BJ (cell line): ENCODE data around the gene METTL1. TPM values are rescaled to one million over a fixed set of nuclear protein-coding genes. Genes with fewer than 3 reads are reported as not detected.

Experiments
- CTCF ChIA-PET: fragments of 350-600 bp; formaldehyde crosslinking; extraction: SDS; loops from one replicate; lab custom pipeline; 2021; ENCODE audit warnings: antibody characterized with exemption, inconsistent platforms; lab: Yijun Ruan, JAX
- POLR2A ChIA-PET: fragments of 300-600 bp; sonication (Branson Sonifier 250); formaldehyde crosslinking; extraction: SDS; loops from one replicate; lab custom pipeline; 2021; ENCODE audit warnings: antibody characterized with exemption; lab: Charles Lee
- DNase-seq: peaks from one replicate; pipeline ENCODE4 v3.0.0-alpha.2; 2011; ENCODE audit warnings: low read depth
- H3K27me3 ChIP-seq: 2 replicates; pipeline ENCODE4 v1.6.0; 2011; ENCODE audit warnings: low read length; ENCODE audit not compliant: control insufficient read depth, insufficient read depth
- H3K36me3 ChIP-seq: 2 replicates; pipeline ENCODE4 v1.5.1; 2011; ENCODE audit warnings: low read length; ENCODE audit not compliant: control insufficient read depth, insufficient read depth
- H3K4me3 ChIP-seq: 2 replicates; pipeline ENCODE4 v1.5.1; 2011; ENCODE audit warnings: low read depth, mild to moderate bottlenecking, control low read depth, low read length
- CTCF ChIP-seq: IDR thresholded peaks from 2 replicates; pipeline ENCODE4 v1.5.1; 2011; ENCODE audit warnings: low read depth, mild to moderate bottlenecking, control low read depth, inconsistent platforms, low read length, moderate library complexity; ENCODE audit not compliant: insufficient read depth
- polyA plus RNA-seq: library from polyadenylated mRNA; depleted of rRNA; stranded (reverse); fragments of >200 nt; gene quantifications from 2 replicates; pipeline ENCODE4 v1.2.3, GENCODE V29; 2011

METTL1 gene
- polyA plus RNA-seq, 1 experiment, result 42.8 TPM

DNA sequence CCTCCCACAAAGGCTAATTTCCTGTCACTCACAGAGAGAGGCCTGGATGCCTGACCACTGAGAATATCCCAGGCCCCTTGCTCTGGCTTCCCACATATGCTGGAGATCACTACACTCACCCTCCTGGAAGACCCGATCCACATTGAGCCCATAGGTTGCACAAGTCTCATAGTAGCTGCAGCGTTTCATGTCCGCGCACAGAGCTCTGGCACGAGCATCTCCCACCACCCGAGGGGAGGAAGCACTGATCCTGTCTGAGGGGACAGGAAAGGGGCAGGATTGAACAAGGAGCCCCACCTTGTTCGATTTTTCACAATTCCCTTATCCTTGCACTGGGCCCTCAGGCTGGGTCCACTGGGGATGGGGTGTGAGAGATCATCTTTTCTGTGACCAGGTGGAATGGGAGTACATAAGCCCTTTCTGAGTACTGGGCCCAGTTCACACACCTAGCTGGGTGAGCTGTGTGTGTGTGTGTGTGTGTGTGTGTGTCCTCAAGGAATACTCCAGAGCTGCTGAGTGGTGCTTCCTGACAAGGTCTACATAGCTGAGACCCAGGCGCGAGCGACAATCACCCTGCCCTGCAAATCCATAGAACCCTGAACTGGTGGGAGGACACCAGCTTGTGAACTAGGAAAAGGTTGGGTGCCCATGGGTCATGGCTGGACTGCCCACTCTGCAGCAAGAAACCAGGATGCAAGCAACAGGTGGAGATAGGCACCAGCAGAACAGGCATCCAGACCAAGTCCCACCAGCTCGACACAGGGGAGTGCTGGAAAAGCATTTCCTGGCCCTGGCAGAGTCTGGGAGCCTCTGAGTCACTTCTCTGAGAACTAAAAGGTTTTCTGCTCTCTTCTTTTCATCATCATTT, 38.9 kb downstream of the METTL1 start:
- ChIA-PET POLR2A (no interaction called here), CTCF (interaction anchor here (0.9 to 2.8 kb wide), 3 partner anchors 12 to 171 kb away, joined by 3 to 10 read pairs (median 4); partner anchors contain the start of gene TSPAN31)
- no peaks in the 10 kb centered on the region for H3K36me3 ChIP-seq
- H3K4me3 ChIP-seq, result no peak overlapping the region
- H3K27me3 ChIP-seq, result peaks cover 28% of the 10 kb centered on the region
- DNase-seq, result no peak
- no peak for TF ChIP-seq CTCF

- DNase-seq, result no peak
- no peak for TF ChIP-seq CTCF
- Histone ChIP-seq H3K27me3 (peaks cover 24% of the 10 kb centered on the region), H3K4me3 (no peak overlapping the region), H3K36me3 (peaks cover 3% of the 10 kb centered on the region)
- POLR2A ChIA-PET, result no interaction called here
- CTCF ChIA-PET, result interaction anchor here (0.9 to 2.8 kb wide), 2 partner anchors 148 to 172 kb away, joined by 4 to 10 read pairs; no protein-coding TSS in a partner anchor
These were observed 39.6 kb downstream of the METTL1 start for GRCh38 chr12:57732270-57732669.

DNA sequence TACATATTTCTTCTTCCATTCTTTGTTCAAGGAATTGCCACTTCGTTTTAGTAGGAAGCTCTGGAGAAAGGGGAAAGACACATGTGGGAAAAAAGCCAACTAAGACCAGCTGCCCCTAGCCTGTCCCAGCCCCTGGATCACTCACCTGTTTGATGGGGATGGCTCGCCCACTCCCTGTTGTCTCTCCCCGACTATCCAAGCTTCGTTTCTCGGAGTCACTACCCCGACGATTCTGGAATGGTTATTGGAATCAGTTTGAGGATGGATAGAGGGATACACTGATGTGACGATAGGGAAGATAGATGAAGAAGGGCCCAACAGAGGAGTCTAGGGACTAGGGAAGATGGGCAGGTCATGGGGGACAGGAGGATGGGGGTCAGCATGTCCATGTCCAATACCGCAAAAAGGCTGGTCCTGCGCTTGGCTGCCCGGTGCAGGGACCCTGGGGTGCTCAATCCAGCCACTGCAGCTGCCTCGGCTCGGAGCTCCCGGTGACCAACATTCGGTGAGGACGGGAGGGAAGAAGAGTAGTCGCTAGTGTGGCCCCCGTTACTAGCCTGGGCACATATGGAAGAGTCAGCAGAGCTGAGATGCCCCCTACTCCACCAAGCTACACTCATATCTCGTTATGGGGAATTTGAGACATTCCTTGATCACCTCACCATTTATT, 40.4 kb downstream of the METTL1 start:
- Histone ChIP-seq H3K4me3 (no peak overlapping the region), H3K36me3 (peaks cover 4% of the 10 kb centered on the region), H3K27me3 (peaks cover 17% of the 10 kb centered on the region)
- CTCF ChIA-PET, result interaction anchor here (0.8 to 1.8 kb wide), 3 partner anchors 8 to 172 kb away, joined by 3 to 5 read pairs (median 4); no protein-coding TSS in a partner anchor
- no peak for TF ChIP-seq CTCF
- no peak for DNase-seq
- POLR2A ChIA-PET, result no interaction called here

GRCh38 chr12:57730336-57731067, 41.4 kb downstream of the METTL1 start:
- no peak for DNase-seq
- TF ChIP-seq CTCF, result no peak
- H3K27me3 ChIP-seq, result peaks cover 11% of the 10 kb centered on the region
- ChIA-PET CTCF (interaction anchor here (1.8 kb wide), 1 partner anchor 10 kb away, joined by 5 read pairs; no protein-coding TSS in a partner anchor), POLR2A (no interaction called here)
- H3K36me3 ChIP-seq, result peaks cover 4% of the 10 kb centered on the region
- H3K4me3 ChIP-seq, result no peak overlapping the region
